Panc1 (cell line): ENCODE data around the gene HLCS. TPM values are rescaled to one million over a fixed set of nuclear protein-coding genes. Genes with fewer than 3 reads are reported as not detected.
"Not testable (repeated sequence)": the region's sequence is repeated elsewhere in the genome, so short reads cannot be mapped to it uniquely, and the experiment has no call there.

ENCODE experiments used
- ATAC-seq: fragments of 200-7000 bp; cut with Tn5 transposase; 2 replicates; pipeline ENCODE4 v1.9.1; 2020; ENCODE audit warnings: mild to moderate bottlenecking, moderate library complexity
- BruUV-seq: library from RNA; stranded (reverse); fragments of 400-500 nt; replicated peaks from 2 replicates; lab custom pipeline; 2021; lab: Mats Ljungman, UMichigan
- CTCF ChIA-PET: fragments of 300-600 bp; sonication (Branson Sonifier 250); formaldehyde crosslinking; loops from one replicate; lab custom pipeline; 2022; ENCODE audit warnings: antibody characterized with exemption; lab: Charles Lee
- POLR2A ChIA-PET: fragments of 300-600 bp; sonication (Branson Sonifier 250); formaldehyde crosslinking; loops from one replicate; lab custom pipeline; 2022; ENCODE audit warnings: antibody characterized with exemption; lab: Charles Lee
- DNase-seq: peaks from one replicate; pipeline ENCODE4 v3.0.0-alpha.2; 2010; ENCODE audit warnings: low read depth, low spot score
- H3K27ac ChIP-seq: 2 replicates; pipeline ENCODE4 v1.5.1; 2011; ENCODE audit warnings: mild to moderate bottlenecking, low read length, inconsistent platforms
- H3K27me3 ChIP-seq: fragments of 200-500 bp; sonication (Bioruptor generic); 2 replicates; pipeline ENCODE4 v1.6.0; 2014; ENCODE audit warnings: low read length, inconsistent platforms; ENCODE audit not compliant: control insufficient read depth, insufficient read depth
- H3K36me3 ChIP-seq: fragments of 200-500 bp; sonication (Bioruptor generic); 2 replicates; pipeline ENCODE4 v1.5.1; 2014; ENCODE audit warnings: inconsistent platforms, mild to moderate bottlenecking, low read length, moderate library complexity; ENCODE audit not compliant: control insufficient read depth, insufficient read depth
- H3K4me1 ChIP-seq: 2 replicates; pipeline ENCODE4 v1.5.1; 2011; ENCODE audit warnings: inconsistent platforms, mild to moderate bottlenecking, low read length, moderate library complexity; ENCODE audit not compliant: control insufficient read depth, insufficient read depth
- H3K4me3 ChIP-seq, 2 experiments: 2 replicates each; pipeline ENCODE4 v1.5.1; 2011 to 2012; ENCODE audit warnings: low read depth in 2 of 2, low read length in 2 of 2, mild to moderate bottlenecking in 2 of 2, inconsistent platforms in 1 of 2, moderate library complexity in 1 of 2
- H3K9me3 ChIP-seq: fragments of 200-500 bp; sonication (Bioruptor generic); 2 replicates; pipeline ENCODE4 v1.5.1; 2014; ENCODE audit warnings: low read depth, mild to moderate bottlenecking, inconsistent platforms, low read length, moderate library complexity; ENCODE audit not compliant: control insufficient read depth, insufficient read depth
- CTCF ChIP-seq: fragments of 450-650 bp; IDR thresholded peaks from 2 replicates; pipeline ENCODE4 v1.5.1; 2017; ENCODE audit warnings: mild to moderate bottlenecking
- POLR2AphosphoS5 ChIP-seq: IDR thresholded peaks from 2 replicates; pipeline ENCODE4 v1.6.1; 2012; ENCODE audit warnings: mild to moderate bottlenecking, low read depth, low read length, moderate library complexity
- SIN3A ChIP-seq: IDR thresholded peaks from 2 replicates; pipeline ENCODE4 v1.6.1; 2012; ENCODE audit warnings: low read depth, mild to moderate bottlenecking, low read length, moderate library complexity, borderline replicate concordance; ENCODE audit not compliant: insufficient read depth
- TCF7L2 ChIP-seq: IDR thresholded peaks from 2 replicates; pipeline ENCODE4 v1.6.1; 2011; ENCODE audit warnings: mild to moderate bottlenecking, low read depth, low read length, inconsistent platforms
- in situ Hi-C: cut with HindIII; loops from 2 replicates; pipeline ENCODE4 v1.10.0; 2016; ENCODE audit warnings: low sequenced_read_pairs, low pct_unique_long_range_greater_than_20kb
- intact Hi-C: fragments of 100-400 bp; cut with micrococcal nuclease; formaldehyde crosslinking; loops from one replicate; pipeline ENCODE4 v1.10.0; 2022; ENCODE audit not compliant: unreplicated experiment
- total RNA-seq: library from RNA; stranded (reverse); gene quantifications from one replicate; pipeline ENCODE4 v1.2.1, GENCODE V29; 2021; ENCODE audit not compliant: unreplicated experiment
- TF ChIP-seq, protein P1 (sequence below), 2 experiments: IDR thresholded peaks; 2 replicates each; pipeline ENCODE4 v1.6.1; 2011 to 2012; ENCODE audit warnings: low read depth in 2 of 2, control low read depth in 1 of 2, low read length in 1 of 2, mild to moderate bottlenecking in 1 of 2, moderate library complexity in 1 of 2; ENCODE audit not compliant: insufficient read depth in 1 of 2

The HLCS gene
- total RNA-seq, 1 experiment from 2014 or later: 15.3 TPM

DNA sequence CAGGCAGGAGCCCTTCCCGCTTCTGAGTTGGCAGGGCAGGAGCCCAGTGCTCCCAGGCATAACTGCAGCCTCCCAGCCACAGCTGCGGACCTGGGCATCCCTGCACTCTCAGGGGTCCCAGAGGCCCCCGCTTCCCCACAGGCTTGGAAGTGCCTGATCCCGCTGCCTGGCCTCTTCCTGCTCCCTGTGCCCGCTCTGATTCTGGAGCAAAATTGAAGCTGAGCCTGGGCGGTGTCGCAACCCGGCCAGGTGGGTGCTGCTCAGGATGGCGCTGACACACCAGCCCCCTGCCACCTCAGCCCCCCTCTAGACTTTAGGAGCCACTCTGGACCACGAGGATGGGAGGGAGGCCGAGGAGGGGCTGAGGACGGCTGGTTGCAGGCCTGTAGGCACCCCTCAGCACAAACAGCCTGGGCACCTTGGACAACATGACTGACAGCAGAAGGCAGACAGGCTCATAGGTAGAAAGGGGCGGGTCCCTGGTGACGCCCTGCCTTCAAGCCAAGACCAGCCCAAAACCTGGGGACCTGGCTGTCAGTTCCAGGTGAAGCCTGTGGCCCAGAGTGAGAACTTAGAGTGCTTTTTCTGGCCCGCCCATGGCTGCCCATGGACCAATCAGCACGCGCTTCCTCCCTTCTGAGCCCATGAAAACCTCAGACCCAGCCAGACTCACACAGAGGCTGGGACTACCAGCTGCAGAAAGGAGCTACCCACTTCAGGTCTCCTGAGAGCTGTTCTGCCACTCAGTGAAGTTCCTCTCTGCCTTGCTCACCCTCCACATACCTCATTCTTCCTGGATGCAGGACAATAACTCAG lies 7.2 kb downstream of the HLCS start:
- no peak overlapping the region for H3K27ac ChIP-seq
- ATAC-seq: peak; percentile 53

DNA sequence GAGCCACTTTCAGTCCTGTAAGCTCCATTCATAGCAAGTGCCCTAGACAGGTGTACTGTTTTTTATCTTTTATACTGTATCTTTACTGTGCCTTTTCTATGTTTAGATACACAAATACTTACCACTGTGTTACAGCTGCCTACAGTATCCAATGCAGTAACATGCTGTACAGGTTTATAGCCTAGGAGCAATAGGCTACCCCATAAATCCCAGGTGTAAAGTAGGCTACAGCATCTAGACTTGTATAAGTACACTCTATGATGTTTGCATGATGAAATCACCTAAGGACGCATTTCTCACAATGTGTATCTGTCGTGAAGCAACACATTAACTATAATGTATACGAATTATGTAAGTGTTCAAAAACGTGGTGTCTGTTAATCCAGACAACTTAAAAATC lies 10.7 kb downstream of the HLCS start:
- H3K36me3 ChIP-seq: no peaks in the 10 kb centered on the region
- ChIA-PET POLR2A (no interaction called here), CTCF (no interaction called here)
- in situ Hi-C loops: no loop called here
- H3K9me3 ChIP-seq: no peaks in the 10 kb centered on the region
- ATAC-seq (no peak), DNase-seq (no peak)
- H3K27ac ChIP-seq: no peak overlapping the region
- no peaks in the 10 kb centered on the region for H3K27me3 ChIP-seq
- no TSS peak for BruUV-seq
- H3K4me1 ChIP-seq: no peaks in the 10 kb centered on the region
- intact Hi-C loops: no loop called here
- H3K4me3 ChIP-seq: no peak overlapping the region
- TF ChIP-seq CTCF: no peak
- TF ChIP-seq POLR2AphosphoS5: no peak
- TF ChIP-seq SIN3A: no peak
- no peak for TF ChIP-seq TCF7L2
- TF ChIP-seq, protein P1, sequence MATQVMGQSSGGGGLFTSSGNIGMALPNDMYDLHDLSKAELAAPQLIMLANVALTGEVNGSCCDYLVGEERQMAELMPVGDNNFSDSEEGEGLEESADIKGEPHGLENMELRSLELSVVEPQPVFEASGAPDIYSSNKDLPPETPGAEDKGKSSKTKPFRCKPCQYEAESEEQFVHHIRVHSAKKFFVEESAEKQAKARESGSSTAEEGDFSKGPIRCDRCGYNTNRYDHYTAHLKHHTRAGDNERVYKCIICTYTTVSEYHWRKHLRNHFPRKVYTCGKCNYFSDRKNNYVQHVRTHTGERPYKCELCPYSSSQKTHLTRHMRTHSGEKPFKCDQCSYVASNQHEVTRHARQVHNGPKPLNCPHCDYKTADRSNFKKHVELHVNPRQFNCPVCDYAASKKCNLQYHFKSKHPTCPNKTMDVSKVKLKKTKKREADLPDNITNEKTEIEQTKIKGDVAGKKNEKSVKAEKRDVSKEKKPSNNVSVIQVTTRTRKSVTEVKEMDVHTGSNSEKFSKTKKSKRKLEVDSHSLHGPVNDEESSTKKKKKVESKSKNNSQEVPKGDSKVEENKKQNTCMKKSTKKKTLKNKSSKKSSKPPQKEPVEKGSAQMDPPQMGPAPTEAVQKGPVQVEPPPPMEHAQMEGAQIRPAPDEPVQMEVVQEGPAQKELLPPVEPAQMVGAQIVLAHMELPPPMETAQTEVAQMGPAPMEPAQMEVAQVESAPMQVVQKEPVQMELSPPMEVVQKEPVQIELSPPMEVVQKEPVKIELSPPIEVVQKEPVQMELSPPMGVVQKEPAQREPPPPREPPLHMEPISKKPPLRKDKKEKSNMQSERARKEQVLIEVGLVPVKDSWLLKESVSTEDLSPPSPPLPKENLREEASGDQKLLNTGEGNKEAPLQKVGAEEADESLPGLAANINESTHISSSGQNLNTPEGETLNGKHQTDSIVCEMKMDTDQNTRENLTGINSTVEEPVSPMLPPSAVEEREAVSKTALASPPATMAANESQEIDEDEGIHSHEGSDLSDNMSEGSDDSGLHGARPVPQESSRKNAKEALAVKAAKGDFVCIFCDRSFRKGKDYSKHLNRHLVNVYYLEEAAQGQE (IDR thresholded peaks at IDR 0.05; ENCODE audit: insufficient read depth in 1 of 2, low read depth in 2 of 2, low read length in 1 of 2): no peak

More for the DNA sequence above, 7.2 kb downstream of the HLCS start:
- BruUV-seq: no TSS peak
- H3K4me3 ChIP-seq: no peak overlapping the region
- DNase-seq: no peak
- H3K4me1 ChIP-seq: no peaks in the 10 kb centered on the region
- no peaks in the 10 kb centered on the region for H3K27me3 ChIP-seq
- ChIA-PET CTCF (no interaction called here), POLR2A (no interaction called here)
- no peak for TF ChIP-seq POLR2AphosphoS5
- H3K9me3 ChIP-seq: no peaks in the 10 kb centered on the region
- in situ Hi-C loops (no loop called here), intact Hi-C loops (no loop called here)
- H3K36me3 ChIP-seq: no peaks in the 10 kb centered on the region

DNA sequence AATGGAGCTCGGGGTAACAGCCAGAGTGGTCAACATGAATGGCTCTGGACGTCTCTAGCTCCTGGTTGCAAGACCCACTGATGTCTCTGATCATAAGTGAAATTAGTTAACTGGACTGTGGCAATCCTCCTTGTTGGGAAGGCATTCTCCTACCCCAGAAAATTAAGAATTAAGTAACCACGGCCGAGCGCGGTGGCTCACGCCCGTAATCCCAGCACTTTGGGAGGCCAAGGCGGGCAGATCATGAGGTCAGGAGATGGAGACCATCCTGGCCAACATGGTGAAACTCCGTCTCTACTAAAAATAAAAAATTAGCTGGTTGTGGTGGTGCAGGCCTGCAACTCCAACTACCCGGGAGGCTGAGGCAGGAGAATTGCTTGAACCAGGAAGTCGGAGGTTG lies 14.1 kb downstream of the HLCS start:
- H3K9me3 ChIP-seq, H3K36me3 ChIP-seq, DNase-seq, in situ Hi-C loops, intact Hi-C loops, H3K4me3 ChIP-seq, CTCF ChIA-PET, H3K27me3 ChIP-seq, BruUV-seq, H3K27ac ChIP-seq, H3K4me1 ChIP-seq, ATAC-seq, POLR2A ChIA-PET: not testable (repeated sequence)
